Stimulated activated CD8-positive, alpha-beta memory T cell treated with anti-CD3 and anti-CD28 coated beads, Interleukin-12 subunit alpha, Interleukin-12 subunit beta, amount 100 ng/mL, for 24 hours (primary cell): ENCODE data around the gene PROC.

Source experiments
- DNase-seq: peaks from one replicate; pipeline ENCODE4 v3.0.0-alpha.2; 2020; ENCODE audit errors: extremely low read depth

PROC gene

DNA sequence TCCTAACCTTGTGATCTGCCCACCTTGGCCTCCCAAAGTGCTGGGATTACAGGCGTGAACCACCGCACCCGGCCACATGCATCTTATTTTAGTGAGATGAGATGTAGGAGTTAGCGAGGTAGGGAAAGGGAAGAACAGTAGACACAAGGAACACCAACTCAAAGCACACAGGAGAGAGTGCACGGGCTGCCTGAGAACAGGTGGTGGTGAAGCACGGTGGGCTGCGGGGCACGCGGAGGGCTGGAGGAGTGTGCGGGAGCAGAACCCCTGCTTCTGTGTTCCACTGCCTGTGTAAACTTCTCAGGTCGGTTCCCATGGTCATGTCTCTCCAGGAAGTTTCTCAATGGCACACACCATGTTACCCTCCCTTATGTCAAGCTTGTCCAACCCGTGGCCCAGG is 38.7 kb downstream of the PROC start:
- no peak for DNase-seq

DNA sequence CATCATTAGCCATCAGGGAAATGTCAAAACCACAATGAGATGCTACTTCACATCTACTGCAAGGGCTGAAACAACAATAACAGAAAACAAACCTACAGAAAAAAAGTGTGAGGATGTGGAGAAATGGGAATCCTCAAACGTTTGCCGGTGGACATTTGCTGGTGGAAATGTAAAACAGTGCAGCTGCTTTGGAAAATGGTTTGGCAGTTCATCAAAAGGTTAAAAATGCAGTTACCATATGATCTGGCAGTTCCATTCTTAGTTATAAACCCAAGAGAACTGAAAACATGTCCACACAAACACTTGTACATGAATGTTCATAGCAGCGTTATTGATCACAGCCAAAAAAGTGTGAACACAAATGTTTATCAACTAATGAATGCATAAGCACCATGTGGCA is 44.2 kb downstream of the PROC start:
- no peak for DNase-seq

DNA sequence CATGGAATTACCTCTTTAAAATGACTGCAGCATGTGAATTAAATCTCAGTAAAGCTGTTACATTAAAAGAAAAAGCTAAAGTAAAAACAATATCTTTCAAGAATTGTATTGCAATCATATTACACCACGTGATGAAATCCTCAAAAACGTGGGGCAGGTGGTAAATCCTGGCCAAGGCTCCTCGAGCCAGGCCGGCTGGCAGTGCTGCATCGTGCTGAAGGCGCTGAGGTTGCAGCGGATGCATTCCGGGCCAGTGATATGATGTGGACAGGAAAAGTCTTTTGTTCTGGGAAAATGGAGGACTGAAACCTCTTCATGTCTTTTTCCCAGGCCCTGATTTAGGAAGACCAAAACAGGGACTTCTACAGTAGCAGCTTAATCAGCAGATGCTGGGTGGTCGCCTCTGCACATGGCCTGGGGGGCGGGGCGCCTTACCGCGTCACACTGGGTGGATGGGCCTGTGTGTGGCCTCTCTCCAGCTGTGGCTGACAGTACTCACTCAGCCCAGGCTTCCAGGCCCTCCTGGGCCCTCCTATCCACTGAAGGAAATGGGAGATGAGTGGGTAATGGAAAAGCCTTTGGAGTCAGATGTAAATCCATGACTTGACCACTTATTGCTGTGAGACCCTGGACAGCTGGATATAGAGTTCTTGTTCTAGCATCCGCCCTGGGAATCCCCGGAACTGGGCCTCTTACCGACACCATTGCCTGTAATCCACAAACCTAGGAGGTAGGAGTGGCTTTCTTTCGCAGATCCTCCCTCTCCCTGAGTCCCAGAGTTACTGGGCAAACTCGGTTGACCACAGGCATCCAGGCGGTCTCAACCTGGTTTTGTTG is 45.1 kb downstream of the PROC start:
- DNase-seq: no peak

DNA sequence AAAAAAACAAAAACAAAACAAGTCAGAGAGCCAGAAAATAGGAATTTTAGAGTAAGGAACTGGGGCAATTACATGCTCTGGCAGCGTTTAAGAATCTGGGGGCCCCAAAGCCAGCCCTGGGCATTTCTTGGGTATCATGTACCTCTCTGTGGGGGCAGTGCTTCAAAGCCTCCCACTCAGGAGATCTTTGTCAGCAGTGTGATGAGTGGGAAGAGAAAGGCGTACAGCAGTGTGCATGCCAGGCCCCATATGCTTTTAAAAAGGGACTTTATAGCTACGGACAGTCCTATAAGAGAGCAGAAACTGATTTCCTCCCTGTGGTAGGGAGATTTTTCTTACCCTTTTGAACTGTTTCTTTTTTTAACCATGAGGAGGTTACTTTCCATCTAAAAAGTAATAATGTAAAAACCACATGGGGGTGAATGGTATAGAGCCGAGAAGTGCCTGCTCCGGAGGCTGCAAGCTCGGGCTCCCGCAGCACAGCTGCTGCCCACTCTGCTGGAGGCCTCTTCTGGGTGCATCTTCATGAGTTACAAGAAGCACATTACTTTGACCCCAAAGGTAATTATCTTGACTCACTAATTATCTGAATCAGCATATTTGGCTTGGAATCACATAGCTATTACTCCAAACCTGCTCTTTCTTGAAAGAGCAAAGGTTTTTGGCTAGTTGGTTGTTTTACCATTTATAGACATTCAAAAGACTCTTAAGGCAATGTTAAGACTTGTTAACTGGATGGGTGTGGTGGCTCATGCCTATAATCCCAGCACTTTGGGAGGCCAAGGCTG is 46.4 kb downstream of the PROC start:
- no peak for DNase-seq

DNA sequence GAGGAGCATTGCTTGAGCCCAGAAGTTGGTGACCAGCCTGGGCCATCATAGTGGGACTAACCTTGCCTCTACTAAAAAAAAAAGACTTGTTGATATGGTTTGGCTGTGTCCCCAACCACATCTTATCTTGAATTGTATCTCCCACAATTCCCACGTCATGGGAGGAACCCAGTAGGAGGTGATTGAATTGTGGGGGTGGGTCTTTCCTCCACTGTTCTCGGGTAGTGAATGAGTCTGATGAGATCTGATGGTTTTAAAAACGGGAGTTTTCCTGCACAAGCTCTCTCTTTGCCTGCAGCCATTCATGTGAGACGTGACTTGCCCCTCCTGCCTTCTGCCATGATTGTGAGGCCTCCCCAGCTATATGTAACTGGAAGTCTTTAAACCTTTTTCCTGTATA is 47.0 kb downstream of the PROC start:
- no peak for DNase-seq

DNA sequence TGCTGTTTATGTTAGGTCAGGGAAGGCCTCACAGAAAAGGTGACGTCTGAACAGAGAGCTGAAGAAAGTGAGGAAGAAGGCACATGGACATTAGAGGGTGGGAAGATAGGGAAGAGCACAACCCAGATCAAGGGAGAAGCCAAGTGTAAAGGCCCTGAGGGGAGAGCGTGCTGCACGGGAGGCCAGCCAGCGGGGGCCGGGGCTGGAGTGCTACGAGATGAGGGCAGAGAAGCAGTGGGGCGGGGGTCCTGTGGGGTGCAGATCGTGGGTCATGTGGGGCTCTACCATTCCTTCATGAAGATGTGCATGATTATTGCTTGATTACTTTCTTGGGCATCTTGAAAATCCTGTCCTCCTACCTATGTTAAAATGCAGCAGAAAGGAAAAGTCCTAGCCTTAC is 50.8 kb downstream of the PROC start:
- no peak for DNase-seq

DNA sequence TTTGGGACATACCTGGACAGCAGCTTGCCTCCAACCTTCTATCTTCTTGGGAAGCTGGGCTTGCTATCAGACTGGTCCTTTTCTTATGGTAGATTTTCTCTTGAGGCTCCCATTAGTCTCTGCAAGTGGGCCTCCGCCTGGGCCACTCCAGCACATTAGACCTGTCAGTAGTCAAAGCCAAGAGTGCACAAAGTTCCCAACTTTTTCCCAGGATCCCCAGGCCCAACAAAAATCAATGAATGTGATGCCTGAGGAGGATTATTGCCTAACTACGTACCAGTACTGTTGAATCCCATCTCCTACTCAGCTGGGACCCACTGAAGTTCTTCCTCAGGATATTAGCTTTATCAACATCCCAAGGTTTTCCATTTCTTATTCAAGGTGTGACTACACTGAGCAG is 51.7 kb downstream of the PROC start:
- DNase-seq: no peak

DNA sequence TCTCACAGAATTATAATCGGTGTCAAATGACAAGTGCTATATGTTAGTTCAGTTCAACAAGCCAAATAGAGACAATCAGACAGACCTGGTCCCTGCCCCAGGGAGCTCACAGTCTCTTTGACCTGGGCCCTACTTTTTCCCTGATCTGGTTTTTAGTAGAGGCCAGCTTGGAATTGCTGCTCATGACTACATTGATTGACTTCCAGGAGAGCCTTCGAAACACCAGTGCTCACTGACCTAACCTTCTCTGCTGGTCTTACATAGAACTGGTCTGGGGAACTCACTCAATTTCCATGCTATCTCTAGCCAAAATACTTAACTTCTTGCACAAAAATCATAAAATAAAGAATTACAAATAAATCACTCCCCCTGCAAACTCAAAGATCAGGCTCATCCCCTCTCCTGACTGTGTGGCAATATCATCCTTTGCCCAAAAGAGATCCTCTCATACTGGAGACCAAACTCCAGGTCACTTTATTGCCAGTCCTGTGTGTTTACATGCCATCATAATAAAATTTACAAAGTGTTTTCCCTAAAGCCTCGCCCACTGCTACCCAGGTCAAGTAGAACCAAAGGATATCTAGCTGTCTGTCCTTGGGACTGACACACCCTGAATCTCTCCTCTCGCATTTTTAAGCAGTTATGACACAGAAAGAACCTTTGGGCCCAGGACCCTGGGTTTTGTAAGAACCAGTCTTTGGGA is 53.2 kb downstream of the PROC start:
- DNase-seq: no peak

DNA sequence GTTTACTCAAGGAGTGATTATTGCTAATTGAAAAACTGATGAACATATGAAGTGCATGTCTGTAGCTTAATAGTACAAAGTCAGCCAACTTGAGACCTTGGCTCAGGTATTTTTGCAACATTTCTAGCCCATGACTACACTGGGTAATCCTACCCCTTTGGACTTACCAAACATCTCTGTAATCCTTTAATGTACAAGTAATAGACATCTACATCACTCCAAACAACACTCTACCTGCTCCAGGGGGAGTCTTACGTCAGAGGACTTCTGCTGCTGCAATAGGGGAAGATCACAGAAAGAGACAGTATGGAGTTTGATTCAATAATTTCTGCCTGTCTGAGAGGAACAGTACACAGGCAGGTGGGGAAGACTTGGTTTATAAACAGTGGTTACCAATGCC is 54.0 kb downstream of the PROC start:
- DNase-seq: no peak

DNA sequence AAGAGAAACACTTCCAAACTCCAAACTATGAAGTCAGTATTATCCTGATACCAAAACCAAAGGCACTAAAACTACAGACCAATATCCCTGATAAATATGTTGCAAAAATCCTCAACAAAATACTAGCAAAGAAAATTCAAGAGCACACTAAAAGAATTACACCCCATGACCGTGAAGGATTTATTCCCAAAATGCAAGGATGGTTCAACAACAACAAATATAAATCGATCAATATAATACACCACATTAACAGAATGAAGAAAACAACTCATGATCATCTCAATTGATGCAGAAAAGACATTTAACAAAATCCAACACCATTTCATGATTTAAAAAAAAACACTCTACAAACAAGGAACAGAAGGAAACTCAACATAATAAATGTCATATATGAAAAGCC is 57.6 kb downstream of the PROC start:
- DNase-seq: no peak
